ENCODE data around the gene TSPEAR.

Gene TSPEAR

DNA sequence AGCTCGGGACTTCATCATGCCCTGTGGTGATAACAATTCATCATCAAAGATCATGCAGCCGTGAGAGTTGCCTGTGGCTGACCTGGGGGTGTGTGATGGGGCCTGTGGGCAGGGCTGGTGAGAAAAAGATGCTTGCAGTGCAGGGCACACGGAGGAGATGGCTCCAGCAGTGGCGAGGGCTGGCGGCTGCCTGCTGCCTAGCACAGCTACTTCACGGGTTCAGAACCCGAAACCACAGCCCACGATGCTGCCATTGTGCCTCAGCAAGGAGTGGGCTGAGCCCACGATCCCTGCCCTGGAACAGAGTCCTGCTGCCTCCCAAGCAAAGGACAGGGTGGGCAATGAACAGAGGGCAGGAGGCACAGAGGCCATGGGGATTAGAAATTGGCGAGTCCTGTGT is 85.1 kb downstream of the TSPEAR start:
- peaks cover 0 to 21% of the 10 kb centered on the region in 2 donors for H3K27me3 ChIP-seq (ENCODE audit: control insufficient read depth in 1 of 2, insufficient read depth in 2 of 2, low read length in 2 of 2)
- no peak overlapping the region for H3K27ac ChIP-seq (ENCODE audit: low read depth, low read length)
- no peak overlapping the region for H3K9ac ChIP-seq (ENCODE audit: low read length)
- no peaks in the 10 kb centered on the region for H3K9me3 ChIP-seq (ENCODE audit: low read length)
- no peaks in the 10 kb centered on the region for H3K36me3 ChIP-seq (ENCODE audit: insufficient read depth, low read length)
- H3K4me3 ChIP-seq (ENCODE audit: low read depth in 1 of 2, low read length in 2 of 2): no peak overlapping the region
- no peaks in the 10 kb centered on the region for H3K4me1 ChIP-seq (ENCODE audit: insufficient read depth, low read length)

- no peaks in the 10 kb centered on the region for H3K9me3 ChIP-seq (ENCODE audit: low read length)
- H3K4me1 ChIP-seq (ENCODE audit: insufficient read depth, low read length): no peaks in the 10 kb centered on the region
- H3K4me3 ChIP-seq (ENCODE audit: low read depth in 1 of 2, low read length in 2 of 2): no peak overlapping the region
- H3K27me3 ChIP-seq (ENCODE audit: control insufficient read depth in 1 of 2, insufficient read depth in 2 of 2, low read length in 2 of 2): peaks cover 0 to 21% of the 10 kb centered on the region in 2 donors
- H3K9ac ChIP-seq (ENCODE audit: low read length): no peak overlapping the region
- H3K36me3 ChIP-seq (ENCODE audit: insufficient read depth, low read length): no peaks in the 10 kb centered on the region
- no peak overlapping the region for H3K27ac ChIP-seq (ENCODE audit: low read depth, low read length)
Measured at GRCh38 chr21:44625756-44626155, 85.6 kb downstream of the TSPEAR start.

GRCh38 chr21:44623575-44623974 is 87.8 kb downstream of the TSPEAR start:
- Histone ChIP-seq H3K36me3 (ENCODE audit: insufficient read depth, low read length) (no peaks in the 10 kb centered on the region), H3K4me1 (ENCODE audit: insufficient read depth, low read length) (no peaks in the 10 kb centered on the region), H3K9me3 (ENCODE audit: low read length) (no peaks in the 10 kb centered on the region), H3K4me3 (ENCODE audit: low read depth in 1 of 2, low read length in 2 of 2) (no peak overlapping the region), H3K9ac (ENCODE audit: low read length) (no peak overlapping the region), H3K27me3 (ENCODE audit: control insufficient read depth in 1 of 2, insufficient read depth in 2 of 2, low read length in 2 of 2) (peaks cover 0 to 14% of the 10 kb centered on the region in 2 donors), H3K27ac (ENCODE audit: low read depth, low read length) (no peak overlapping the region)

DNA sequence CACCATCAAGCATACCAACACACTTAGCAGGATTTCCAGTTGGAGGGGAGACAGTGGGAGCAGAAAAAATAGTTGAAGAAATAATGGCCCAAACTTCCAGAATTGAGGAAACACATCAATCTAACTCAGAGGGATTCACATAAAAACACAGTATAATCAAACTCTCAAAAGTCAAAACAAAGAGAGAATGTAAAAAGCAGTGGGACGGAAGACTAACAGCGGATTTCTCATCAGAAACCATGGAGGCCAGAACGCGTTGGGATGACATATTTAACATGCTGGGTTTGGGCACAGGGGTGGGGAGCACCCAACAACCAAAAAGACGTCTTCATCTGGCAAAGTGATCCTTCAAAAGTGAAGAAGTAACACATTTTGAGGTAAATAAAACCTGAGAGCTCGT is 91.5 kb downstream of the TSPEAR start:
- Histone ChIP-seq H3K27ac (ENCODE audit: low read depth, low read length) (no peak overlapping the region), H3K36me3 (ENCODE audit: insufficient read depth, low read length) (no peaks in the 10 kb centered on the region), H3K9me3 (ENCODE audit: low read length) (no peaks in the 10 kb centered on the region), H3K9ac (ENCODE audit: low read length) (no peak overlapping the region), H3K4me1 (ENCODE audit: insufficient read depth, low read length) (no peaks in the 10 kb centered on the region), H3K27me3 (ENCODE audit: control insufficient read depth in 1 of 2, insufficient read depth in 2 of 2, low read length in 2 of 2) (peaks cover 0 to 7% of the 10 kb centered on the region in 2 donors), H3K4me3 (ENCODE audit: low read depth in 1 of 2, low read length in 2 of 2) (no peak overlapping the region)

DNA sequence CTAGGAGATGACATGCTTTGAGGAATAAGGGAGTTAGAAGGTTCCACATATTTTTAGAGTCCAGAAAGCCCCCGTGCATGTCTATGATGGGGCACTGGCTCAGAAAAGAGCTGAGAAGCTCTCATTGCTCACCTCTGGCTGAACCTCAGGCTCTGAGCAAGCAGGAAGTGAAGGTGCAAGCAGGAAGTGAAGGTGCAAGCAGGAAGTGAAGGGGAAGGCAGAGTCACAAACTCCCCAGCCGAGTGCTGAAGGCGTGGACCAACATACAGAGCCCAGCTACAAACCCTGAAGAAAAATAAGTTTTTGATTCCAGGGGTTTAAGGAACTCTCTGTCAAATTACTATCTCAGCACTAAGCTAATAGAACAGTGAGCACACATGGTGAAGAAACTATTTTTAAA is 92.5 kb downstream of the TSPEAR start:
- no peak overlapping the region for H3K27ac ChIP-seq (ENCODE audit: low read depth, low read length)
- H3K9me3 ChIP-seq (ENCODE audit: low read length): no peaks in the 10 kb centered on the region
- H3K27me3 ChIP-seq (ENCODE audit: control insufficient read depth in 1 of 2, insufficient read depth in 2 of 2, low read length in 2 of 2): peaks cover 0 to 9% of the 10 kb centered on the region in 2 donors
- H3K36me3 ChIP-seq (ENCODE audit: insufficient read depth, low read length): no peaks in the 10 kb centered on the region
- no peak overlapping the region for H3K9ac ChIP-seq (ENCODE audit: low read length)
- H3K4me1 ChIP-seq (ENCODE audit: insufficient read depth, low read length): no peaks in the 10 kb centered on the region
- no peak overlapping the region for H3K4me3 ChIP-seq (ENCODE audit: low read depth in 1 of 2, low read length in 2 of 2)

- no peaks in the 10 kb centered on the region for H3K4me1 ChIP-seq (ENCODE audit: insufficient read depth, low read length)
- no peaks in the 10 kb centered on the region for H3K9me3 ChIP-seq (ENCODE audit: low read length)
- H3K4me3 ChIP-seq (ENCODE audit: low read depth in 1 of 2, low read length in 2 of 2): no peak overlapping the region
- H3K27me3 ChIP-seq (ENCODE audit: control insufficient read depth in 1 of 2, insufficient read depth in 2 of 2, low read length in 2 of 2): peaks cover 0 to 13% of the 10 kb centered on the region in 2 donors
- no peaks in the 10 kb centered on the region for H3K36me3 ChIP-seq (ENCODE audit: insufficient read depth, low read length)
- no peak overlapping the region for H3K27ac ChIP-seq (ENCODE audit: low read depth, low read length)
- no peak overlapping the region for H3K9ac ChIP-seq (ENCODE audit: low read length)
Measured at GRCh38 chr21:44618504-44618903, 92.9 kb downstream of the TSPEAR start.

- Histone ChIP-seq H3K9ac (ENCODE audit: low read length) (no peak overlapping the region), H3K27ac (ENCODE audit: low read depth, low read length) (no peak overlapping the region), H3K27me3 (ENCODE audit: control insufficient read depth in 1 of 2, insufficient read depth in 2 of 2, low read length in 2 of 2) (peaks cover 0 to 16% of the 10 kb centered on the region in 2 donors), H3K36me3 (ENCODE audit: insufficient read depth, low read length) (no peaks in the 10 kb centered on the region), H3K4me3 (ENCODE audit: low read depth in 1 of 2, low read length in 2 of 2) (no peak overlapping the region), H3K4me1 (ENCODE audit: insufficient read depth, low read length) (no peaks in the 10 kb centered on the region), H3K9me3 (ENCODE audit: low read length) (no peaks in the 10 kb centered on the region)
Measured at GRCh38 chr21:44617071-44617501, 94.3 kb downstream of the TSPEAR start.

- no peak overlapping the region for H3K9ac ChIP-seq (ENCODE audit: low read length)
- H3K4me3 ChIP-seq (ENCODE audit: low read depth in 1 of 2, low read length in 2 of 2): no peak overlapping the region
- no peaks in the 10 kb centered on the region for H3K36me3 ChIP-seq (ENCODE audit: insufficient read depth, low read length)
- H3K4me1 ChIP-seq (ENCODE audit: insufficient read depth, low read length): no peaks in the 10 kb centered on the region
- no peak overlapping the region for H3K27ac ChIP-seq (ENCODE audit: low read depth, low read length)
- H3K27me3 ChIP-seq (ENCODE audit: control insufficient read depth in 1 of 2, insufficient read depth in 2 of 2, low read length in 2 of 2): peaks cover 0 to 16% of the 10 kb centered on the region in 2 donors
- no peaks in the 10 kb centered on the region for H3K9me3 ChIP-seq (ENCODE audit: low read length)
Measured at GRCh38 chr21:44616591-44616926, 94.8 kb downstream of the TSPEAR start.

- H3K9me3 ChIP-seq (ENCODE audit: low read length): no peaks in the 10 kb centered on the region
- H3K27me3 ChIP-seq (ENCODE audit: control insufficient read depth in 1 of 2, insufficient read depth in 2 of 2, low read length in 2 of 2): peaks cover 0 to 16% of the 10 kb centered on the region in 2 donors
- H3K4me1 ChIP-seq (ENCODE audit: insufficient read depth, low read length): no peaks in the 10 kb centered on the region
- H3K36me3 ChIP-seq (ENCODE audit: insufficient read depth, low read length): no peaks in the 10 kb centered on the region
- H3K9ac ChIP-seq (ENCODE audit: low read length): no peak overlapping the region
- no peak overlapping the region for H3K27ac ChIP-seq (ENCODE audit: low read depth, low read length)
- no peak overlapping the region for H3K4me3 ChIP-seq (ENCODE audit: low read depth in 1 of 2, low read length in 2 of 2)
Measured at GRCh38 chr21:44615911-44616590, 95.3 kb downstream of the TSPEAR start.

DNA sequence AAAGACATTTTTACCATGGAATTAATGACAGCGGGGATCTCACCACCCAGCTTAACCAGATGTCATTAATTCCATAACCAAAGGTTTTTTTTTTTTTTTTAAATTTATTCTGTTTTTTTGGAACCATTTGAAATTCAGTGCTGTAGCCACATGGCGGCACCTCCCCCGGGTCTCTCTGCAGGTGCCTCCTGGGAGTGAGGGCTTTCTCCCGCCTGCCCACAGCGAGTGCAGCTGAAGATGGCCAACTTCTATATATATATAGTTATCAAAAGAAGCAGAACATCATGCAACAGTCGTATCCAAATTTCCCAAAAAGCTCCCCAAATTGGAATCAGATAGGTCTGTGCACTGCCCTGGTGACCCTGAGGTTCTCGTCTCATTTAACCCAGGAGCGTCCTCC is 95.9 kb downstream of the TSPEAR start:
- no peak overlapping the region for H3K27ac ChIP-seq (ENCODE audit: low read depth, low read length)
- H3K9me3 ChIP-seq (ENCODE audit: low read length): no peaks in the 10 kb centered on the region
- no peak overlapping the region for H3K9ac ChIP-seq (ENCODE audit: low read length)
- no peaks in the 10 kb centered on the region for H3K36me3 ChIP-seq (ENCODE audit: insufficient read depth, low read length)
- H3K4me1 ChIP-seq (ENCODE audit: insufficient read depth, low read length): no peaks in the 10 kb centered on the region
- H3K27me3 ChIP-seq (ENCODE audit: control insufficient read depth in 1 of 2, insufficient read depth in 2 of 2, low read length in 2 of 2): peaks cover 0 to 16% of the 10 kb centered on the region in 2 donors
- no peak overlapping the region for H3K4me3 ChIP-seq (ENCODE audit: low read depth in 1 of 2, low read length in 2 of 2)

DNA sequence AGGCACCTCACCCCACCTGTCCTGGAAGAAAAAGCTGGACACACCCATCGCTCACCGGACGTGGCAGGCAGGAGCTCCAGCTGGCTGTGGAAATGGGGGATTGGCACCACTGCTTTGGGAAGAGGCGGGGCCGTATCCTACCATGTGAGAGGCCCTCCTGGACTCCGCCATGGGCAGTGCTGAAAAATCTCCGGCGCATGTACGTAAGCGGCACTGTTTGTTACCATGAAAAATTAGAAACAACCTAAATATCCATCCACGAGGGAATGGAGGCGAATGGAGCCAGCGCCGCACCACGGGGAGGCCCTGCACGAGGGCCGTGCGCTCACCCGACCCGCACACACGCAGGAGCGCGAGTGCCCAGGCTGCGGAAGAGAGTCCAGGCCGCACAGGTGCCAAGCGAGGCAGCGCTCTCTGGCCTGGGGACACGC is 96.4 kb downstream of the TSPEAR start:
- H3K9me3 ChIP-seq (ENCODE audit: low read length): no peaks in the 10 kb centered on the region
- H3K4me3 ChIP-seq (ENCODE audit: low read depth in 1 of 2, low read length in 2 of 2): no peak overlapping the region
- peaks cover 0 to 16% of the 10 kb centered on the region in 2 donors for H3K27me3 ChIP-seq (ENCODE audit: control insufficient read depth in 1 of 2, insufficient read depth in 2 of 2, low read length in 2 of 2)
- no peaks in the 10 kb centered on the region for H3K4me1 ChIP-seq (ENCODE audit: insufficient read depth, low read length)
- H3K36me3 ChIP-seq (ENCODE audit: insufficient read depth, low read length): no peaks in the 10 kb centered on the region
- no peak overlapping the region for H3K9ac ChIP-seq (ENCODE audit: low read length)
- H3K27ac ChIP-seq (ENCODE audit: low read depth, low read length): no peak overlapping the region

- Histone ChIP-seq H3K27ac (ENCODE audit: low read depth, low read length) (no peak overlapping the region), H3K4me1 (ENCODE audit: insufficient read depth, low read length) (no peaks in the 10 kb centered on the region), H3K4me3 (ENCODE audit: low read depth in 1 of 2, low read length in 2 of 2) (no peak overlapping the region), H3K27me3 (ENCODE audit: control insufficient read depth in 1 of 2, insufficient read depth in 2 of 2, low read length in 2 of 2) (peaks cover 0 to 16% of the 10 kb centered on the region in 2 donors), H3K36me3 (ENCODE audit: insufficient read depth, low read length) (no peaks in the 10 kb centered on the region), H3K9me3 (ENCODE audit: low read length) (no peaks in the 10 kb centered on the region), H3K9ac (ENCODE audit: low read length) (no peak overlapping the region)
Measured at GRCh38 chr21:44614161-44614631, 97.2 kb downstream of the TSPEAR start.

All from muscle layer of colon (tissue), 2 donors.